SKM-1 (cell line): ENCODE measurements around the gene SPO11.
"Not testable (repeated sequence)": the region's sequence is repeated elsewhere in the genome, so short reads cannot be mapped to it uniquely, and the experiment has no call there.

ENCODE experiments used
- DNase-seq: peaks from one replicate; lab custom pipeline; 2025; ENCODE audit not compliant: unreplicated experiment; lab: John Stamatoyannopoulos, UW

SPO11 gene

GRCh38 chr20:57332105-57333089 lies 2.8 kb downstream of the SPO11 start:
- DNase-seq, result no peak

GRCh38 chr20:57335392-57335791 lies 5.8 kb downstream of the SPO11 start:
- no peak for DNase-seq

GRCh38 chr20:57341663-57342062 lies 12.1 kb downstream of the SPO11 start:
- DNase-seq, result no peak

GRCh38 chr20:57342829-57343228 lies 13.2 kb downstream of the SPO11 start:
- DNase-seq, result no peak

- DNase-seq, result peak; percentile 66
Observed at GRCh38 chr20:57346477-57346876, 16.9 kb downstream of the SPO11 start.

GRCh38 chr20:57347393-57347792 lies 17.8 kb downstream of the SPO11 start:
- DNase-seq, result no peak

- not testable (repeated sequence) for DNase-seq
Observed at GRCh38 chr20:57348200-57348921, 18.8 kb downstream of the SPO11 start.

- DNase-seq, result not testable (repeated sequence)
Observed at GRCh38 chr20:57348922-57349574, 19.4 kb downstream of the SPO11 start.

- no peak for DNase-seq
Observed at GRCh38 chr20:57350081-57350710, 20.6 kb downstream of the SPO11 start.

GRCh38 chr20:57350726-57351041 lies 21.1 kb downstream of the SPO11 start:
- DNase-seq, result not testable (repeated sequence)

- peak; percentile 85 for DNase-seq
Observed at GRCh38 chr20:57351042-57351783, 21.6 kb downstream of the SPO11 start, which contains the start of gene RAE1. Gene RAE1, plus strand, starts transcription at chr20:57351255. Its CDS starts 2,784 bp downstream, at chr20:57354039.

GRCh38 chr20:57352305-57352704 lies 22.7 kb downstream of the SPO11 start:
- no peak for DNase-seq

GRCh38 chr20:57353351-57353750 lies 23.7 kb downstream of the SPO11 start:
- DNase-seq, result no peak

- no peak for DNase-seq
Observed at GRCh38 chr20:57361517-57361916, 31.9 kb downstream of the SPO11 start.

GRCh38 chr20:57364451-57364850 lies 34.8 kb downstream of the SPO11 start:
- no peak for DNase-seq

GRCh38 chr20:57369596-57369995 lies 40.0 kb downstream of the SPO11 start:
- no peak for DNase-seq

- DNase-seq, result no peak
Observed at GRCh38 chr20:57370316-57370715, 40.7 kb downstream of the SPO11 start.

GRCh38 chr20:57371363-57371762 lies 41.8 kb downstream of the SPO11 start:
- DNase-seq, result no peak

GRCh38 chr20:57372157-57372556 lies 42.6 kb downstream of the SPO11 start:
- no peak for DNase-seq

GRCh38 chr20:57372581-57373350 lies 43.2 kb downstream of the SPO11 start:
- DNase-seq, result no peak
